ENCODE data around the gene TSR1.

DNA sequence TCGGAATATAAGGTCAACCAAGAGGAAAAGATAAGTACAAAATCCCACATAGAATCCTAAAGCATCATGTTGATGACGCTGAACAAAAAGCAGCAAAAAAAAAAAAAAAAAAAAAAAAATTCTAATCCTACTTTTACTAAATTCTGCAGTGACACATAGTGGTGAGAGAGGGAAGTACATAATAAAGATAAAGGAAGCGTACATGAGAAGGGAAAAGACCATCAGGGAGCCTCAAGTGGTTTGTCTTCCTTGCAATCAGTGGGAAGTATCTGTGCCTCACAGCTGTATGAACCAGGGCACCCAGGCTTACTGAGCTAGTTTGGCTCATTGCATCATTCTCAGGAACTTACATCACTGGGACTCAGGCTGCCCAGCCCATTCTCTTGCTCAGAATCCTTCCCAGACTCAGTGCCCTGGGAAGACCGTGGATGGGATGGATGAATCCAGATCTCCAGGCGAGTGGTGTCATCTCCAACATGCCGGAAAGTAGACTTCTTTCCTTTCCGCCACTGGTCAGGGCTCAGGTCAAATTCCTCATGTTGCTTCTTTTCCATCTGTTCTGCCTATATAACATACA is 53.9 kb downstream of the TSR1 start:
- TF ChIP-seq, protein P1, sequence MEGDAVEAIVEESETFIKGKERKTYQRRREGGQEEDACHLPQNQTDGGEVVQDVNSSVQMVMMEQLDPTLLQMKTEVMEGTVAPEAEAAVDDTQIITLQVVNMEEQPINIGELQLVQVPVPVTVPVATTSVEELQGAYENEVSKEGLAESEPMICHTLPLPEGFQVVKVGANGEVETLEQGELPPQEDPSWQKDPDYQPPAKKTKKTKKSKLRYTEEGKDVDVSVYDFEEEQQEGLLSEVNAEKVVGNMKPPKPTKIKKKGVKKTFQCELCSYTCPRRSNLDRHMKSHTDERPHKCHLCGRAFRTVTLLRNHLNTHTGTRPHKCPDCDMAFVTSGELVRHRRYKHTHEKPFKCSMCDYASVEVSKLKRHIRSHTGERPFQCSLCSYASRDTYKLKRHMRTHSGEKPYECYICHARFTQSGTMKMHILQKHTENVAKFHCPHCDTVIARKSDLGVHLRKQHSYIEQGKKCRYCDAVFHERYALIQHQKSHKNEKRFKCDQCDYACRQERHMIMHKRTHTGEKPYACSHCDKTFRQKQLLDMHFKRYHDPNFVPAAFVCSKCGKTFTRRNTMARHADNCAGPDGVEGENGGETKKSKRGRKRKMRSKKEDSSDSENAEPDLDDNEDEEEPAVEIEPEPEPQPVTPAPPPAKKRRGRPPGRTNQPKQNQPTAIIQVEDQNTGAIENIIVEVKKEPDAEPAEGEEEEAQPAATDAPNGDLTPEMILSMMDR (IDR thresholded peaks at IDR 0.05; ENCODE audit: insufficient read depth, low read length, poor library complexity, severe bottlenecking), result no peak
- no peak for TF ChIP-seq EZH2phosphoT487 (conservative IDR thresholded peaks at IDR 0.05; ENCODE audit: low read length)

Data from SU-DHL-6 (cell line).